Frontal cortex (tissue), 4 donors: ENCODE results near the gene KLHL13. TPM values are rescaled to one million over a fixed set of nuclear protein-coding genes. Genes with fewer than 3 reads are reported as not detected.

ENCODE experiments used
- DNase-seq, 2 donors: peaks; one replicate each; pipeline ENCODE4 v3.0.0; 2012; ENCODE audit warnings: low spot score in 2 of 2
- FAIRE-seq: peaks from 2 replicates; lab custom pipeline; 2012; peaks lifted over from hg19 to GRCh38; lab: Jason Lieb, UNC
- small RNA-seq: library from RNA; depleted of rRNA; stranded (forward); fragments of <200 nt; gene quantifications from one replicate; pipeline ENCODE3, GENCODE V24; 2014
- total RNA-seq: library from RNA; depleted of rRNA; stranded (reverse); fragments of >200 nt; gene quantifications from one replicate; pipeline ENCODE4 v1.2.3, GENCODE V29; 2014
- donor health status: control.
- donor health status: control.
- donor health status: control.

KLHL13 gene
- total RNA-seq, 1 donor from 2014 or later: 93.3 TPM

GRCh38 chrX:117910216-117910615 lies 206.4 kb downstream of the KLHL13 start:
- no peak for FAIRE-seq
- no peak for DNase-seq

DNA sequence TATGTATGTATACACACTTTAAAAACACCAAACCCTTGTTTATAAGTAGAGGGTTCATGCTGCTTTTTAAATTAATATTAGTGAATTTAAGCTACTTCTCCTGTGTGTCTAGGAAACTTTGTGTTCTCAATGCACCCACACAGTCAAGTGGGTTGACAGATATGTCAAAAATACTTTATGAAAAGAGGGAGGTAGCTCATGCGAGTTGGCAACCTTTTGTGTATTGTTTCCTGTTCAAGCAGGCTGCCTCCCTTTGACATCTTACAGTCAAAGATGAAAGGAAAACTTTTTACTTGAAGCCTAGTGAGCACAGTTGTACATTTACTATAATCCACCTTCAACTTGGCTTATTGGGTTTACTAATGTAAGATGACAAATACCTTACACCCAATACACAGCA lies 218.4 kb downstream of the KLHL13 start:
- FAIRE-seq (no peak), DNase-seq (no peak)

- no peak for FAIRE-seq
- DNase-seq: no peak
These were observed 221.2 kb downstream of the KLHL13 start for GRCh38 chrX:117895418-117895817.

GRCh38 chrX:117892469-117892868 lies 224.1 kb downstream of the KLHL13 start:
- FAIRE-seq (no peak), DNase-seq (no peak)

GRCh38 chrX:117871796-117872195 lies 244.8 kb downstream of the KLHL13 start:
- DNase-seq (no peak), FAIRE-seq (no peak)

- DNase-seq (no peak), FAIRE-seq (no peak)
These were observed 256.1 kb downstream of the KLHL13 start for GRCh38 chrX:117860517-117860916.

- FAIRE-seq: no peak
- no peak for DNase-seq
These were observed 261.8 kb downstream of the KLHL13 start for GRCh38 chrX:117854806-117855205.

DNA sequence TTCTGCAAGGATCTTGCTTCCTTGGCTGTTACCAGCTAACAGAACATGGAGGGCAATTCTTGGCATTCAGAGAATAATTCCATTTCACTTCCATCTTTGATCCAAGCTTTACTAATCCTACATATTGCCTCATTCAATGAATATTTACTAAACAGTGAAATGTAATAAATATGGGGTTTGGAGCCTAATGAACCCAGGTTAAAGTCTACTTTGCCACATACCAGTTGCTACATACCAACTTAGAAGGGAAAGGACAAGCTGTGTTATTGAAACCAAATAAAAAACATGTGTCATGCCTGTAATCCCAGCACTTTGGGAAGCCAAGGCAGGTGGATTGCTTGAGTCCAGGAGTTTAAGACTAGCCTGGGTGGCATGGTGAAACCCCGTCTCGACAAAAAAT lies 265.6 kb downstream of the KLHL13 start:
- FAIRE-seq (no peak), DNase-seq (no peak)

Small RNAs within 50 kb of the gene (small RNA-seq; reads per million reads assigned to genes)
- gene RF00019 (not detected), gene TUBB4BP3 (not detected)

Other genes starting within 250 kb of the KLHL13 start
- 38.3 TPM for gene WDR44, start 229.3 kb upstream of the KLHL13 start, total RNA-seq